HG03354 (cell line): ENCODE data around the gene TAS2R16.

Experiments
- ATAC-seq: cut with Tn5 transposase; IDR thresholded peaks from one replicate; pipeline ENCODE4 v1.9.1; 2021; ENCODE audit warnings: mild to moderate bottlenecking; ENCODE audit not compliant: unreplicated experiment, poor library complexity, severe bottlenecking

TAS2R16 gene

GRCh38 chr7:122995600-122995999 lies at the start of gene TAS2R16:
TAS2R16 (minus strand) TSS chr7:122995700; CDS start chr7:122995634, 66 bp downstream.
- no peak for ATAC-seq

DNA sequence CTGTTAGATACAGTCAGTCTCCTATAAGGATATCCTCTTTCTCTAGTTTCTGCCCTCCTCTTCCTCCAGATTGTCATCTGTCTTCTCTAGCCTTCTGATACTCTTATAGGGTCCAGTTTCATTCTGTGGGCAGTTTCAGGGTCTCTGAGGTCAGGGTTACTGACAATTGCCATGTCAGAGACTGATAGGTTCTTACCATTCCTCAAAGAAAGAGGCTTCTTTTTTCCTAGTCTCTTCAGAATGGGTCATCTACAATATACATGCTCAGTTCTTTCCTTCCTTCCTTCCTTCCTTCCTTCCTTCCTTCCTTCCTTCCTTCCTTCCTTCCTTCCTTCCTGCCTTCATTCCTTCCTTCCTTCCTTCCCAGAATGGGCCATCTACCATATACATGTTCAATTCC lies 48.1 kb upstream of the TAS2R16 start:
- no peak for ATAC-seq

GRCh38 chr7:123041101-123041500 lies 45.6 kb upstream of the TAS2R16 start:
- no peak for ATAC-seq

DNA sequence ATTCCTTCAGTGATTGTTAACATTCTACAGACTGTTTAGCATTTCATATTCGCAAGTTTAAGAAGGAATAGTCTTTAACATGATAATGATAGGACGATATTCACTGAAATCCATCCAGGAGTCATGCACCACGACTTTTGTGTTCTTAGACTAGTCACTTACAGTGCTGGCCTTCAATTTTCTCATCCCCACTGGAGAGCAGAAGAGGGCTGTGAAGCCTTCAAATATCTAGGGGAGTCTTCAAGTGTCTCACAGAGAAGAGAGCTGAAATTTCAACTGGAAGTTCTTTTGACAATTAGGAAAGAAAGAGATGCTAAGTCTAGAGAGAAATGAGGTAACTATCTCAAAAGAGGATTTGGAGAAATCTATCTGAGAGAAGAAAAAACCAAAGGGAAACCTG lies 43.8 kb upstream of the TAS2R16 start:
- no peak for ATAC-seq

DNA sequence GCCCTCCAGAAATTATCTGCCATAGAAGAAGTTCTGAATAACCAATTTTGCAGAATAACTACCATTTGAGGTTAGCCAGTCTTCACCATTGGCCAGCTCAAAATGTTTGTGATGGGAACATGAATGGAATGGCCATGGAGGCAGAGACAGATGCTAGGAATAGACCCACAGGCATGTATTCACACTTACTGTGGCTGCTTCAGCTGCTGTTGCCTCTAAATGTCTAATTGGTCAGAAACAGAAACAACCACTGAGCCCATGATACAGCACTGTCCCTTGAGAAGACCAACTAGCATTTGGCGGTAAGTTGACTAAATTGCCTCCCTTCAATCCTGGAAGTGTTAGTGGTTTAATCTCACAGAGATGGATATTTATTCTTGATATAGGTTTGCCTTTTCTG lies 38.6 kb upstream of the TAS2R16 start:
- ATAC-seq, result no peak

DNA sequence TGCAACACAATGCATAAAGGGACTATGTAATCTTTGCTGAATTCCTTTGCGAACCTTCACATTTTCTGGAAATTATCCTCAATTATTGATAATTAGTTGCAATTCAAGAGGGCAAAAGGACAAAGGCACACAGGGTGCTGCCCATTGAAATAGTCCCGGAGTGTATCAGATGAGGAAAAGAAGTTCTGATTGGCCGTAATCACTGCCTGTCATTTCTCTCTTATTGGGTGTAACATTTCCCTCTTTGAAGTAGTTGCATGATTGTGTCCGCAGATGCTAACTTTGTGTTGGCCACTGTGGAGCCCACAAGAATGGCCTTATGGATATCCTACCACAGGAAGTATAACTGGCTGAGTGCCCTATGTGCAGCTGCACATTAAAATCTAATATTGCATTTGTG lies 35.1 kb upstream of the TAS2R16 start:
- ATAC-seq, result no peak

DNA sequence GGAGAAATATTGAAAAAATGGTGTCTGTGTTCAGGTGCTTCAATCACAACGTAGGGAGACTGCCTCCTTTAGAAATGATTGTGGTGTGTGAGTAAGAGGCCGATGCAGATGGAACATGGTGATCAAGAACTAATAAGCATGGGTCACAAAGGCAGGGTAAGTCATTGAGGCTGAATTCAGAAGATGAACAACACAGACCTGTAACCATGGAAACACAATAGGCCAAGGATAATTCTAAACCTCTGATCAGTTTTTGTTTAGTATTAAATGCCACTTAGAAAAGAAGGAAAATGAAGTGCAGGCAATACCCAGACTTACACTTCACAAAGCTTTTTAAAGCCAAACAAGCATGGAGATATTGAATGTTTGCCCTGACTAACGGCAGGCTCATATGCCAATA lies 32.8 kb upstream of the TAS2R16 start:
- ATAC-seq, result no peak

GRCh38 chr7:123026251-123026650 lies 30.8 kb upstream of the TAS2R16 start:
- no peak for ATAC-seq

DNA sequence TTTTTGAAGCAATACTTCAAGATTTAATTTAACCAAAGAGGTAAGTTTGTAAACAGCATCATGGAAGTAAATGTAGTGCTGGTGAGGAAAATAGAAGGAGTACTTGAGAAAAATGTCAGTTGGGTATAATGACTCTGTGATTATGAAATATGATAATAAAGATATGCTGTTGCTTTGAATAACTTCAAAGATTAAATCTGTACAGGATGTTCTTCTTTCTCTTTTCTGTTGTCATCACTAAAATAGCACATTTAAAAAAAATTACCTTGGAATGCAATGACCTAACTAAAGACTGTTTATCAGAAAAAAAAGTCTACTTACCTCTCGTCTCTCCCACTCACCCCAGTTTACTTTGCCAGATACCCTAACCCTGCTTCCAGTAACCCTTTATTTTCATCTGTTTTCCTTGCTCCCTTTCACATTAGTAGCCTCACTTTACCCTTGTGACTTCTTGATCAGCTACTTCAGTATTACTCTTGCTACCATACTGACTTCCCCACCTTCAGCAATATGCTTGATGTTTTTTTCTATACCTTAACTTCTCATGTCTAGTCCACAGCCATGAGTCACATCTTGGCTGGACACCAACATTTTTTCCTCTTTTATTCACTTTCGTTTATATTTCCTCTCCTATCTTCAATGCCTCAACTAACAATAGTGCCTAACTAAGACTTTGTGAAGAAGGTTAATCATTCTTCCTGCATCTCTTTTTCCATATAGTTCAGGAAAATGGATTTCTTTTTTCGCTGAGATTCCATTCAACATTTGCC lies 29.7 kb upstream of the TAS2R16 start:
- ATAC-seq, result no peak

GRCh38 chr7:123023126-123023525 lies 27.6 kb upstream of the TAS2R16 start:
- ATAC-seq, result no peak

DNA sequence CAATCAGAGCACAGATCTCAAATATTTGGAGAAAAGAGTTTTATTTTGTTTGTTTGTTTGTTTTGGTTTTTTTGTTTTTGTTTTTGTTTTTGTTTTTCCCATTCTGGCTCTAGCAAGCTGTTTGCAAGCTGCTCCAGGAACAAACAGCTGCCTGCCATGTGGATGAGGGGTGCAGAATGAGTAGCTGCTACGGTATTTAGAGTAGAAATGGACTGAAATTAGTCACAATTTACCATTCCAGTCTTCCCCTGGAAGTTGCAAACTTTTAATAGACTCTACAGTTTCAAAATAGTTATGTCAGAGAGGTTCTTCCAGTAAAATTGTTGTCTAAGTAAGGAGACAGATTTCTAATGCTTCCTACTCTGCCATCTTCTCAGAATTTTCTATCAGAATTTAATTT lies 27.1 kb upstream of the TAS2R16 start:
- ATAC-seq, result no peak

DNA sequence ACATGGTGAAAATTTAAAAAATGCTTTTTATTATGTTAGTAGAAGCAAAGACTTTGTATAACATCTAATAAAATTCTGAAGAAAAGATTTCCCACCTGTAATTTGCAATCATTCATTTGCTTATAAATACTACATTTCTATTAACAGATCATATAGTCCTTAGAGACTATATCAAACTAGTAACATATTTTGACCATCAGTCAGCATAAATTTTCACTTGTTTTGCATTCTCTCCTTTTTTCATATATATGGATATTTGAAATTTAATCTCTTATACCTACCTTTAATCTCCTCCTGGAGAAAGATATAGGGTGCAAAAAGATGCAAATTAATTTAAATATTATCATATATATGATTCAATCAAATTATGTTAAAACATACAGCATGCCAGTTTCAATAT lies 16.9 kb upstream of the TAS2R16 start:
- no peak for ATAC-seq

DNA sequence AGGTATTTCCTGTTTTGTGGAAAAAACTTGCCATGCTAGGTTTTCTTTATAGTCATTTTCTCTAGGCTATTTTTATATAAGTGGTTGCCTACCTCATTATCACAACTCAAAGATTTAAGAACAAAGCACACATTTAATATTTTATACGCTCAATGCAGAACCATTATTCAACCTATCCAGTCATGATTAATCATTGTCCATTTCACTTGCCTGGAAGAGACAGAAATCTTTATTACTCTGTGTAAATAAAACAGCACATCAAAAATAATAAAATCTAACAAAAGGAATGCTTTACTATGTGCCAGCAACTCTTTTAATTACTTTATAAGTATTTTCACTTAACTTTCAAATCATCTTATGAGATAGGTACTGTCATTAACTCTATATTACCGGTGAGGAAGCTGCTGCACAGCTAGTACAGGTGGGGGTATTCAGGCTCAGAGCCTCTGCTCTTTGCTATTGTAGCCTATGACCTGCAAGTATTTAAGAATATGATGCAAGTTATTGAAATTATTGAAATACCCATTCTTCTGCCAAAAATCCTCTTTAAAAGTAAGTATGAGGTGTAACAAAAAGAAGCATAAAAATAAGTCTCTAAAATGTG lies 16.4 kb upstream of the TAS2R16 start:
- ATAC-seq, result no peak

GRCh38 chr7:123004931-123005330 lies 9.4 kb upstream of the TAS2R16 start:
- no peak for ATAC-seq

- ATAC-seq, result no peak
These were observed 8.1 kb upstream of the TAS2R16 start for GRCh38 chr7:123003539-123004126.

- ATAC-seq, result no peak
These were observed 5.9 kb downstream of the TAS2R16 start for GRCh38 chr7:122989577-122989976.

GRCh38 chr7:122989041-122989440 lies 6.5 kb downstream of the TAS2R16 start:
- ATAC-seq, result no peak

GRCh38 chr7:122988333-122988732 lies 7.2 kb downstream of the TAS2R16 start:
- ATAC-seq, result no peak

DNA sequence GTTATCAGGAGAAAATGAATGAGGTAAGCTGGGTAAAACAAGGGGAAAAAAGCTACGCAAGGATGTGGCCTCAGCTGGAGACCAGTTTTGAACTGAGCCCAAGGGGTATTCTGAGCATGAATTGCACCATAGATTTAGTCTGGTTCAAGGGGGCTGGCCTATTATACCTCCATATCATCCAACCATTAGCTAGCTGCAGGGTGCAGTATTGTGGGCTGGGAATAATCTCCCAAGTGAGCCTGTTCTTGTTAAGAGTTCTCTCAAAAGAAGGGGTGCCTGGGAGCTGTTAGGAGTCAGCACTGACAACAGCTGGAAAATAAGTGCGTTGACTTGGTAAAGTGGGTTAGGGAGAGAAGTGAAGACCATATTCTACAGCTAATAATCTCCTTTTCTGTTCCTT lies 8.0 kb downstream of the TAS2R16 start:
- ATAC-seq, result no peak

DNA sequence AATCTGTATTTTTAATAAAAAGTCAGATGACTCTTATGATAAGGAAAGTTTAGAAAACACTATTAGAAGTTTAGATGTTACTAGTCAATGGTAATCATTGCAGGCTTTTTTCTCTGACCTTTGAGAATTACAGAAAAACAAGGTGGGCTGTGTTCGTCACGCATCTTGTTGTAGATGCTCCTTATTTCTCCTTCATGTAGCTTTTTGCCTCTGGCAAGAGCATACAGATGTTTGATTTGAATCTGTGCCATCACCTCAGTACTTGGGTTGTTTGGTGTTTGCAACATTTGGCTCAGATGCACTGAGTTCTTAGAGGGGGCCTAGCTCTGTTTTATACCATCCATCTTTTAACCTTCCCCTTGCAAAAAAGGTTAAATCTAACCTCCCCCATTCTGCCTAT lies 11.5 kb downstream of the TAS2R16 start:
- no peak for ATAC-seq

DNA sequence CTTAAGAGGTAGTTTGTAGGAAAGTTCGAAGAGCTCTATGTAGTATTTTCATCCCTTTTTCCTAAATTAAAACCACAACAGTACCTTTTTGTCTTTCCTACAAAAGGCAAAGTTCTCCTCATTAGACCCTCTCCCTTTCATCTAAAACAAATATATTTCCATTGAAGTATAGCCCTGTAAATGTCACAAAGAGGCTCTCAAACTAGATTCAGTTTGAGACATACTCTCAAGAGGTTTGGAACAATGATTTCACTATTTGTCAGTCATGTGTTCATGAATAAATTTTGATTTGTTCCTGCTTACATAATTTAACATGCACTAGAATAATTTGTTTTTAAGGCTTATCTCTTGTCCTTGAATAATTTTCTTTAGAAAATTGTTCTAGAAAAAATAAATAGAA lies 12.2 kb downstream of the TAS2R16 start:
- no peak for ATAC-seq
